ENCODE results near the gene GAB4. TPM values are rescaled to one million over a fixed set of nuclear protein-coding genes. Genes with fewer than 3 reads are reported as not detected.

GAB4 gene
- polyA plus RNA-seq, 5 donors, result not detected

GRCh38 chr22:16989915-16990314 is 18.1 kb downstream of the GAB4 start:
- no peak for DNase-seq

DNA sequence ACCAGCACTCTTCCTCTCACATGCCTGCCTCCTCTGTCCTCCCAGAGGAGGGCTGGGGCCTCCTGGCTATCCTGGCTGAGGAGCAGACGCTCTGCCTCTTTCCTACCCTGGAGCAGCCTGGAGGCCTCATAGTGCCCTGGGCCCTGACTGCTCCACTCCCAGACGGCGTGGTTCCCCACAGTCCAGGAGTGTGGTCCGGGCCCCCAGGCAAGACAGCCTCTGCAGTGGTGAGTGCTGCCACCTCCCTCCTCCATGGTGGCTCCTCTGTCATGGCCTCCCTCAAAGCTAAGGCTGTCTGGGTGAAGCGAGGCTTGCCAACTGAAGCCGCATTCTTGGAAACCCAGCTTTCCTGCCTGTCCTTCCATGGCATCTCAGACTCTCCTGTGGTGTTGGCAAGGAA is 19.8 kb downstream of the GAB4 start:
- no peak for DNase-seq

- no peak for DNase-seq
Observed at GRCh38 chr22:16987822-16988221, 20.2 kb downstream of the GAB4 start.

GRCh38 chr22:16975155-16975885 is 32.7 kb downstream of the GAB4 start:
- no peak for DNase-seq

GRCh38 chr22:16974298-16975084 is 33.5 kb downstream of the GAB4 start:
- no peak for DNase-seq

DNA sequence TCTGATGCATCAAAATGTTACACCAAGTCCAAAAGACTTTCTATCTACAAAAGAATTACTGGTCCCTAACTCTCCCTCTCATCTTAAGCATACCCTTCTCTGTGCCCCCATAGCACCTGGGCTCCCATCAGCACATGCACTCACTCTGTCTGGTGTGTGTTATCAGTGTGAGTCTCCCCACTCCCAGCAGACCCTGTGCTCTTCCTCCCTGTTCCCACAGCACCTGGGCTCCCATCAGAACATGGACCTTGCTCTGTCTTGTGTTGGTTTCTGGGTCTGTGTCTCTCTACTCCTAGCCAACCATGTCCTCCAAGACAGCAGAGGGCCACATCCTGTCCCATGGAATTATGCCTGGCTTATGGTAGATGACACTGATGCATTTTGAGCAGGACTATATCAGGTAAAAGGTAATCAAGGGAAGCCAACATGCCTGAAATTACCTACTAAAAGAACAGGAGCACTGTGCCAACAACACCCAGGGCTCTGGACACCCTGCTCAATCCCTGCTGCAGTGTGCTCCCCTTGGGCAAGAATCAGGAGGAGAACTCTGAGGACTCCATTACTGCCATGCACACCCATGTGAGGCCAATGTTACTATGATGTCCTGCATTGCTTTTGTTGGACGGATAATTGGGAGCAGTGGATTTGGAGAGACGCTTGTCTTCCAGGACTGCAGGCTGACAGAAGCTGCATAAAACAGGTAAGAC is 34.3 kb downstream of the GAB4 start:
- no peak for DNase-seq

GRCh38 chr22:16972311-16972710 is 35.7 kb downstream of the GAB4 start:
- DNase-seq, result no peak

GRCh38 chr22:16970446-16970845 is 37.6 kb downstream of the GAB4 start:
- DNase-seq, result no peak

DNA sequence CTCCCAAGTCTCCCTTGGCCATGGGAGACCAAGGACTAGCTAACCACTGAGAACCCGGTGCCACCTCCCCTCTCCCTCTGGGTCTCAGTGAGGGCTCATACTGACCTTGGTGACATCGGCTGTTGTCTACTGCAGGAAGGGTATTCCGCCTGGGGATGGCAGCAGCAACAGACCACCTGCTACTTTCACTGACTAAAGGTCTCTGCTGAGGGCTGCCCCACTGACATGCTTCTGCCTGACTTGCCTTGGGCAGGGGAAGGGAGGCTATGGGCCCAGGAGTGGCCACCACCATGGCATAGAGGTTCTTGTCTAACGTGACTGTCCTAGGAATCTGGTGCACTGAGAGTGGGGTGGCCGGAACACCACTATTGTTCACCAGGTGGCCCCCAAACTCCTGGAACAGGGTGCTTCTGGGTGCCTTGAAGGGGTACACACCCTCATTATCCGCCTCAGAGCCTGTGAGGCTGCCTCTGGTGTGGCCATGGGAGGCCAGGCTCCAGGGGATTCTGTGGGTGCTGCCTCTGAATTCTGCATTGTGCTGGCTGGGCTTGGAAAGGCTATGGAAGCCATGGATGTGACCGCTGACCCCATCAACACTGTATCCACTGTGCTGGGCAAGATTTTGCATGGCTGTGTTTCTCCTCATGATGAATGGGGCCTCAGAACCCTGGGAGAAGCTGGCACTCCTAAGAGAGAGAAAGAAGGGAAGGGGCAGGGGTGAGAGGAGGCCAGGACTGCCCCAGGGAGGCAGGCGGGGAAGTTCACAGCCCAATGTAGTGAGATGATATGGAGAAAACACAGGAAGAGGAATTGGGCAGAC is 38.3 kb downstream of the GAB4 start:
- DNase-seq, result no peak

- no peak for DNase-seq
Observed at GRCh38 chr22:16968218-16968595, 39.8 kb downstream of the GAB4 start.

GRCh38 chr22:16967453-16968217 is 40.4 kb downstream of the GAB4 start:
- DNase-seq, result no peak

GRCh38 chr22:16966251-16966650 is 41.8 kb downstream of the GAB4 start:
- no peak for DNase-seq

DNA sequence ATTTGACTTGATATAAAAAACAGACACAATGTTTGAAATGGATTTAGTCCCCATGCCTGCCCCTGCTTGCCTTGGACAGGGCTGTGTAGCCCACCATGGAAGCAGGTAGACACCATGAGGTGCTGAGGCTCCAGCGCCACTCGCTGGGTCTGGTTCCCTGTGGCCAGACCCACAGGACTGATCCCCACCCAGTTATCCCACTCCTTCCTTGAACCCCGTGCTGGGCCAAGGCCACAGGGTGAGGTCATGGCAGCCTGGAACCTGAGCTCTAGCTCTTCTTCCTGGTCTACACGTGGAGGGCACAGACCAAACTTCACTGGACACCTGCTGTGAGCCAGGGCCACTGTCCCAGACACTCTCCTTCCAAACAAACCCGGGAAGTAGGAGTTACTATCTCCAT is 42.5 kb downstream of the GAB4 start:
- DNase-seq, result no peak

- no peak for DNase-seq
Observed at GRCh38 chr22:16965083-16965482, 42.9 kb downstream of the GAB4 start.

GRCh38 chr22:16964366-16964765 is 43.7 kb downstream of the GAB4 start:
- no peak for DNase-seq

GRCh38 chr22:16963189-16963945 is 44.7 kb downstream of the GAB4 start:
- no peak for DNase-seq

- no peak for DNase-seq
Observed at GRCh38 chr22:16962501-16962900, 45.5 kb downstream of the GAB4 start.

DNA sequence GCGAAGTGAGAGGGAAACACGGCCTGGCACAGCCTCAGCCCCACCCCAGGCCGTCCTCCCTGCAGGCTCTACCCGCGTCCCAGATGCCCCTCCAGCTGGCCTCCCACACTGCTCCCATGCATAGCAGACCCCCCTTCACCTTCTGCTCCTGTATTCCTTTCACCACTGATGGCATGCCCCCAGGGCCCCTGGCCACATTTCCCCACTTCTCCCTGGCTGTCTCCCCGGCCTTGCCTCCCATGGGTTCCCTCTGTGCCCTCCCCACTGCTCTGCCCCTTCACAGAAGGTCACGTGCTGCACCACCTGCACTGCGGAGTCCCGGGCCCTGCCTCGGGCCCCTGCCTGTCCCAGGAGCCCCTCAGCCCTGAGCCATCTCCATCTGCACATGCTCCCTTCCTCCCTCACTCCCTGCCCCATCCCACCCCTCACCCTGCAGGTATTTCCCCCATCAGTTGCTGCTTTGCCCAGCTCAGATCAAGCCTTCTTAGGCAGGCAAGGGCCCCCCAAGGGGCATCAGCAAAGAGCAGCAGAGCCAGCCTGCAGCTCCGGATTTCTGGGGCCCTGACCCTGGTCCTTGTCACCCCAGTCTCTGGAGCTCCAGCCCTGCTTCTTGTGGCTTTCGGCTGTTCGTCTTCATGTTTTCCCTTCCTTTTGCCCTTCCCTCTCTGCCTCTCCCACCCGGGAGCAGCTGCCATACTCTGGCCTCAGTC is 46.4 kb downstream of the GAB4 start:
- no peak for DNase-seq

- no peak for DNase-seq
Observed at GRCh38 chr22:16960884-16961249, 47.2 kb downstream of the GAB4 start.

Measured in right lung (tissue), 5 donors.